ENCODE data around the gene RNU2-1. TPM values are rescaled to one million over a fixed set of nuclear protein-coding genes. Genes with fewer than 3 reads are reported as not detected.

Gene RNU2-1
- total RNA-seq, 3 donors from 2014 or later (not counting 1 experiment from before 2014, with no cell fraction given), result 3,690 to 5,833 (median 5,267) TPM

- no peak overlapping the region for H3K27ac ChIP-seq (ENCODE audit: low read length)
- H3K9me3 ChIP-seq (ENCODE audit: control insufficient read depth, insufficient read depth, low read length), result no peaks in the 10 kb centered on the region
- no peaks in the 10 kb centered on the region for H3K36me3 Mint-ChIP-seq
- no peaks in the 10 kb centered on the region for H3K27me3 ChIP-seq (ENCODE audit: control insufficient read depth, insufficient read depth, low read length)
- TF ChIP-seq, protein P1, sequence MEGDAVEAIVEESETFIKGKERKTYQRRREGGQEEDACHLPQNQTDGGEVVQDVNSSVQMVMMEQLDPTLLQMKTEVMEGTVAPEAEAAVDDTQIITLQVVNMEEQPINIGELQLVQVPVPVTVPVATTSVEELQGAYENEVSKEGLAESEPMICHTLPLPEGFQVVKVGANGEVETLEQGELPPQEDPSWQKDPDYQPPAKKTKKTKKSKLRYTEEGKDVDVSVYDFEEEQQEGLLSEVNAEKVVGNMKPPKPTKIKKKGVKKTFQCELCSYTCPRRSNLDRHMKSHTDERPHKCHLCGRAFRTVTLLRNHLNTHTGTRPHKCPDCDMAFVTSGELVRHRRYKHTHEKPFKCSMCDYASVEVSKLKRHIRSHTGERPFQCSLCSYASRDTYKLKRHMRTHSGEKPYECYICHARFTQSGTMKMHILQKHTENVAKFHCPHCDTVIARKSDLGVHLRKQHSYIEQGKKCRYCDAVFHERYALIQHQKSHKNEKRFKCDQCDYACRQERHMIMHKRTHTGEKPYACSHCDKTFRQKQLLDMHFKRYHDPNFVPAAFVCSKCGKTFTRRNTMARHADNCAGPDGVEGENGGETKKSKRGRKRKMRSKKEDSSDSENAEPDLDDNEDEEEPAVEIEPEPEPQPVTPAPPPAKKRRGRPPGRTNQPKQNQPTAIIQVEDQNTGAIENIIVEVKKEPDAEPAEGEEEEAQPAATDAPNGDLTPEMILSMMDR (IDR thresholded peaks at IDR 0.05), result no peak
- peaks cover under 1% of the 10 kb centered on the region for H3K36me3 ChIP-seq (ENCODE audit: control insufficient read depth, insufficient read depth, low read length)
- H3K4me3 ChIP-seq (ENCODE audit: low read length), result no peak overlapping the region
- ATAC-seq (no peak), DNase-seq (peak in 1 of 2 donors; percentile 12)
- H3K9me3 Mint-ChIP-seq, result no peaks in the 10 kb centered on the region
- H3K4me3 Mint-ChIP-seq, result peak overlapping the region; percentile 9
- H3K27ac Mint-ChIP-seq, result peak overlapping the region; percentile 41 to 83
- intact Hi-C loops (cut with micrococcal nuclease), result no loop called here
- WGBS (ENCODE audit: insufficient coverage), result 59% methylated on average over 6 of the region's 7 CpGs
- peaks cover 12% of the 10 kb centered on the region for H3K4me1 ChIP-seq (ENCODE audit: control insufficient read depth, insufficient read depth, low read length)
- H3K4me1 Mint-ChIP-seq, result peaks cover 7 to 21% of the 10 kb centered on the region in 2 donors
- no peaks in the 10 kb centered on the region for H3K27me3 Mint-ChIP-seq (ENCODE audit: low read depth in 2 of 2)
These were observed 9.6 kb downstream of the RNU2-1 start for GRCh38 chr17:43224146-43224705.

GRCh38 chr17:43220511-43221125, 13.2 kb downstream of the RNU2-1 start:
- H3K36me3 Mint-ChIP-seq, result no peaks in the 10 kb centered on the region
- Histone ChIP-seq H3K27ac (ENCODE audit: low read length) (no peak overlapping the region), H3K4me1 (ENCODE audit: control insufficient read depth, insufficient read depth, low read length) (peaks cover 12% of the 10 kb centered on the region), H3K4me3 (ENCODE audit: low read length) (no peak overlapping the region), H3K9me3 (ENCODE audit: control insufficient read depth, insufficient read depth, low read length) (no peaks in the 10 kb centered on the region), H3K36me3 (ENCODE audit: control insufficient read depth, insufficient read depth, low read length) (peaks cover 20% of the 10 kb centered on the region), H3K27me3 (ENCODE audit: control insufficient read depth, insufficient read depth, low read length) (no peaks in the 10 kb centered on the region)
- H3K27me3 Mint-ChIP-seq (ENCODE audit: low read depth in 2 of 2), result no peaks in the 10 kb centered on the region
- intact Hi-C loops (cut with micrococcal nuclease), result no loop called here
- no peaks in the 10 kb centered on the region for H3K9me3 Mint-ChIP-seq
- H3K4me1 Mint-ChIP-seq, result peaks cover 7 to 29% of the 10 kb centered on the region in 2 donors
- ATAC-seq (no peak), DNase-seq (peak in 1 of 2 donors; percentile 2)
- TF ChIP-seq, protein P1 (IDR thresholded peaks at IDR 0.05), result no peak
- no peak overlapping the region for H3K27ac Mint-ChIP-seq
- WGBS (ENCODE audit: insufficient coverage), result 90% methylated on average over 8 of the region's 9 CpGs
- H3K4me3 Mint-ChIP-seq, result no peak overlapping the region

DNA sequence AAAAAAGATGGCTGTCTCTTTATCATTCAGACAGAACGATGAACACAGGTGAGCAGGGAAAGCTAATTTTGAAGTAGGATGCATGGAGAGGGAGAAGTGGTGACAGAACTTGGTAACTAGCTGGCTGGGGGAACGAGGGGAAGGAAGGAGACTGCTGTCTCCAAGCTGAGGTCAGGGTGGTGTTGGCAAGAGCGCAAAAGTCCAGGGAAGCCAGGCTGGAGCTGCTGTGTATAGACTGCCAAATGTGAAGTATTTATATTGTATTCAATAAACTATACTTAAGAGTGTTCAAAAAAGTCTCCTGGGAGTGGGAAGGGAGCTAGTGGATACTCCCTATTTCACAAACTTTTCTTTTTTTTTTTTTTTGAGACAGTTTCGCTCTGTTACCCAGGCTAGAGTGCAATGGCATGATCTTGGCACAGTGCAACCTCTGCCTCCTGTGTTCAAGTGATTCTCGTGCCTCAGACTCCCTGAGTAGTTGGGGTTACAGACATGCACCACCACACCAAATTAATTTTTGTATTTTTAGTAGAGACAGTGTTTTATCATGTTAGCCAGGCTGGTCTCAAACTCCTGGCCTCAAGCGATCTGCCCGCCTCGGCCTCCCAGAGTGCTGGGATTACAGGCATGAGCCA, 13.9 kb downstream of the RNU2-1 start:
- 93% methylated on average over 5 of the region's 8 CpGs for WGBS (ENCODE audit: insufficient coverage)
- no peak overlapping the region for H3K4me3 Mint-ChIP-seq
- H3K36me3 Mint-ChIP-seq, result no peaks in the 10 kb centered on the region
- Histone ChIP-seq H3K27ac (ENCODE audit: low read length) (no peak overlapping the region), H3K36me3 (ENCODE audit: control insufficient read depth, insufficient read depth, low read length) (peaks cover 23% of the 10 kb centered on the region), H3K27me3 (ENCODE audit: control insufficient read depth, insufficient read depth, low read length) (no peaks in the 10 kb centered on the region), H3K9me3 (ENCODE audit: control insufficient read depth, insufficient read depth, low read length) (no peaks in the 10 kb centered on the region), H3K4me3 (ENCODE audit: low read length) (no peak overlapping the region), H3K4me1 (ENCODE audit: control insufficient read depth, insufficient read depth, low read length) (peaks cover 9% of the 10 kb centered on the region)
- no peaks in the 10 kb centered on the region for H3K27me3 Mint-ChIP-seq (ENCODE audit: low read depth in 2 of 2)
- ATAC-seq, result no peak
- no peaks in the 10 kb centered on the region for H3K9me3 Mint-ChIP-seq
- TF ChIP-seq, protein P1 (IDR thresholded peaks at IDR 0.05), result no peak
- H3K4me1 Mint-ChIP-seq, result peaks cover 7 to 30% of the 10 kb centered on the region in 2 donors
- peak overlapping the region in 1 of 2 donors; percentile 61 for H3K27ac Mint-ChIP-seq
- intact Hi-C loops (cut with micrococcal nuclease), result no loop called here
- DNase-seq, result no peak

All from natural killer cell (primary cell).